NCI-H187 (cell line): ENCODE measurements around the gene HPCAL1.
"Not testable (repeated sequence)": the region's sequence is repeated elsewhere in the genome, so short reads cannot be mapped to it uniquely, and the experiment has no call there.

Experiments used
- DNase-seq, 2 experiments: peaks; one replicate each; lab custom pipeline; 2025; lab: John Stamatoyannopoulos, UW

HPCAL1 gene

GRCh38 chr2:10302479-10303180, at the start of gene HPCAL1:
TSS of gene HPCAL1 (plus strand) at chr2:10302904. CDS start at chr2:10419758, 116,854 bp downstream.
- DNase-seq: peak; percentile 75 to 92

- no peak for DNase-seq
Measured at GRCh38 chr2:10253596-10254372, 48.9 kb upstream of the HPCAL1 start.

GRCh38 chr2:10254373-10255188, 48.1 kb upstream of the HPCAL1 start:
- no peak for DNase-seq

- DNase-seq: no peak
Measured at GRCh38 chr2:10255189-10256030, 47.3 kb upstream of the HPCAL1 start.

- DNase-seq: no peak
Measured at GRCh38 chr2:10256031-10256514, 46.6 kb upstream of the HPCAL1 start.

- no peak for DNase-seq
Measured at GRCh38 chr2:10256515-10257031, 46.1 kb upstream of the HPCAL1 start.

- no peak for DNase-seq
Measured at GRCh38 chr2:10257036-10257435, 45.7 kb upstream of the HPCAL1 start.

- no peak for DNase-seq
Measured at GRCh38 chr2:10257500-10258147, 45.1 kb upstream of the HPCAL1 start.

GRCh38 chr2:10258326-10258725, 44.4 kb upstream of the HPCAL1 start:
- no peak for DNase-seq

GRCh38 chr2:10258726-10259125, 44.0 kb upstream of the HPCAL1 start:
- no peak for DNase-seq

GRCh38 chr2:10260130-10260529, 42.6 kb upstream of the HPCAL1 start:
- DNase-seq: no peak

GRCh38 chr2:10263526-10263925, 39.2 kb upstream of the HPCAL1 start:
- not testable (repeated sequence) for DNase-seq

- DNase-seq: no peak
Measured at GRCh38 chr2:10264506-10265328, 38.0 kb upstream of the HPCAL1 start.

GRCh38 chr2:10265329-10266132, 37.2 kb upstream of the HPCAL1 start:
- no peak for DNase-seq

GRCh38 chr2:10266133-10266620, 36.5 kb upstream of the HPCAL1 start:
- no peak for DNase-seq

GRCh38 chr2:10267036-10267435, 35.7 kb upstream of the HPCAL1 start:
- no peak for DNase-seq

GRCh38 chr2:10267551-10268465, 34.9 kb upstream of the HPCAL1 start:
- peak in 1 of 2 experiments; percentile 61 for DNase-seq

- DNase-seq: no peak
Measured at GRCh38 chr2:10269291-10269690, 33.4 kb upstream of the HPCAL1 start.
